A673 (cell line): Measurements from ENCODE around the gene IL36G. TPM values are rescaled to one million over a fixed set of nuclear protein-coding genes. Genes with fewer than 3 reads are reported as not detected.

Experiments
- BruUV-seq: library from RNA; stranded (reverse); fragments of 400-500 nt; replicated peaks from 2 replicates; lab custom pipeline; 2021; lab: Mats Ljungman, UMichigan
- CTCF ChIA-PET: fragments of 300-600 bp; sonication (Branson Sonifier 250); formaldehyde crosslinking; loops from one replicate; lab custom pipeline; 2022; ENCODE audit warnings: antibody characterized with exemption; lab: Charles Lee
- POLR2A ChIA-PET: fragments of 300-600 bp; sonication (Branson Sonifier 250); formaldehyde crosslinking; loops from one replicate; lab custom pipeline; 2022; ENCODE audit warnings: antibody characterized with exemption; ENCODE audit not compliant: low non-redundant PET; lab: Charles Lee
- DNase-seq: peaks from one replicate; pipeline ENCODE4 v3.0.0-alpha.2; 2015; ENCODE audit warnings: low spot score
- H3K27ac ChIP-seq: fragments of 200-600 bp; sonication (generic); 2 replicates; pipeline ENCODE4 v1.5.1; 2016; ENCODE audit warnings: mixed run types, low read depth, mild to moderate bottlenecking, mixed read lengths, antibody characterized with exemption, low read length; ENCODE audit not compliant: poor library complexity, severe bottlenecking
- H3K27me3 ChIP-seq: fragments of 200-600 bp; sonication (generic); replicated peaks from 2 replicates; pipeline ENCODE4 v1.6.1; 2017; ENCODE audit warnings: mixed run types, low read depth, mild to moderate bottlenecking, mixed read lengths, antibody characterized with exemption, low read length; ENCODE audit not compliant: insufficient read depth, poor library complexity
- H3K36me3 ChIP-seq: fragments of 200-600 bp; sonication (generic); 2 replicates; pipeline ENCODE4 v1.6.1; 2016; ENCODE audit warnings: mixed run types, mild to moderate bottlenecking, mixed read lengths, antibody characterized with exemption, low read length; ENCODE audit not compliant: insufficient read depth, poor library complexity, severe bottlenecking
- H3K4me1 ChIP-seq: fragments of 200-600 bp; sonication (generic); 2 replicates; pipeline ENCODE4 v1.6.1; 2017; ENCODE audit warnings: mixed run types, mild to moderate bottlenecking, mixed read lengths, antibody characterized with exemption, low read length; ENCODE audit not compliant: insufficient read depth, poor library complexity, severe bottlenecking
- H3K4me3 ChIP-seq: fragments of 200-600 bp; sonication (generic); 2 replicates; pipeline ENCODE4 v1.5.1; 2016; ENCODE audit warnings: low read depth, mixed run types, mild to moderate bottlenecking, mixed read lengths, low read length; ENCODE audit not compliant: poor library complexity, severe bottlenecking
- H3K9me3 ChIP-seq: fragments of 200-600 bp; sonication (generic); 2 replicates; pipeline ENCODE4 v1.6.1; 2016; ENCODE audit warnings: mixed run types, low read depth, mild to moderate bottlenecking, mixed read lengths, antibody characterized with exemption, low read length; ENCODE audit not compliant: poor library complexity, severe bottlenecking
- EZH2 ChIP-seq: fragments of 200-600 bp; sonication (generic); IDR thresholded peaks from 2 replicates; pipeline ENCODE4 v1.6.1; 2017; ENCODE audit warnings: borderline replicate concordance, low read depth, mild to moderate bottlenecking, mixed read lengths, antibody characterized with exemption, low read length; ENCODE audit not compliant: poor library complexity, severe bottlenecking
- intact Hi-C: fragments of 100-400 bp; cut with micrococcal nuclease; formaldehyde crosslinking; loops from one replicate; pipeline ENCODE4 v1.10.0; 2022; ENCODE audit not compliant: unreplicated experiment
- total RNA-seq: library from RNA; stranded (reverse); gene quantifications from 2 replicates; pipeline ENCODE4 v1.2.3, GENCODE V29; 2021
- TF ChIP-seq, protein P1 (sequence below): fragments of 300-800, 200-600 bp; sonication (generic); conservative IDR thresholded peaks from 2 replicates; pipeline ENCODE4 v1.5.1; 2017; ENCODE audit warnings: low read depth, mild to moderate bottlenecking, antibody characterized with exemption, low read length, moderate library complexity, mixed read lengths

Gene IL36G
- total RNA-seq, 1 experiment from 2014 or later, result not detected

- TF ChIP-seq, protein P1, sequence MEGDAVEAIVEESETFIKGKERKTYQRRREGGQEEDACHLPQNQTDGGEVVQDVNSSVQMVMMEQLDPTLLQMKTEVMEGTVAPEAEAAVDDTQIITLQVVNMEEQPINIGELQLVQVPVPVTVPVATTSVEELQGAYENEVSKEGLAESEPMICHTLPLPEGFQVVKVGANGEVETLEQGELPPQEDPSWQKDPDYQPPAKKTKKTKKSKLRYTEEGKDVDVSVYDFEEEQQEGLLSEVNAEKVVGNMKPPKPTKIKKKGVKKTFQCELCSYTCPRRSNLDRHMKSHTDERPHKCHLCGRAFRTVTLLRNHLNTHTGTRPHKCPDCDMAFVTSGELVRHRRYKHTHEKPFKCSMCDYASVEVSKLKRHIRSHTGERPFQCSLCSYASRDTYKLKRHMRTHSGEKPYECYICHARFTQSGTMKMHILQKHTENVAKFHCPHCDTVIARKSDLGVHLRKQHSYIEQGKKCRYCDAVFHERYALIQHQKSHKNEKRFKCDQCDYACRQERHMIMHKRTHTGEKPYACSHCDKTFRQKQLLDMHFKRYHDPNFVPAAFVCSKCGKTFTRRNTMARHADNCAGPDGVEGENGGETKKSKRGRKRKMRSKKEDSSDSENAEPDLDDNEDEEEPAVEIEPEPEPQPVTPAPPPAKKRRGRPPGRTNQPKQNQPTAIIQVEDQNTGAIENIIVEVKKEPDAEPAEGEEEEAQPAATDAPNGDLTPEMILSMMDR, result no peak
- no peak for TF ChIP-seq EZH2
- H3K27me3 ChIP-seq, result peaks cover 25% of the 10 kb centered on the region
- POLR2A ChIA-PET, result no interaction called here
- H3K27ac ChIP-seq, result no peak overlapping the region
- no peaks in the 10 kb centered on the region for H3K4me1 ChIP-seq
- no TSS peak for BruUV-seq
- DNase-seq, result no peak
- intact Hi-C loops, result no loop called here
- H3K36me3 ChIP-seq, result no peaks in the 10 kb centered on the region
- H3K9me3 ChIP-seq, result no peaks in the 10 kb centered on the region
- CTCF ChIA-PET, result no interaction called here
- H3K4me3 ChIP-seq, result no peak overlapping the region
Measured at GRCh38 chr2:113014067-113014466, 36.3 kb downstream of the IL36G start.

- no peaks in the 10 kb centered on the region for H3K4me1 ChIP-seq
- H3K27ac ChIP-seq, result no peak overlapping the region
- H3K27me3 ChIP-seq, result peaks cover 25% of the 10 kb centered on the region
- no peak overlapping the region for H3K4me3 ChIP-seq
- DNase-seq, result no peak
- intact Hi-C loops, result no loop called here
- no TSS peak for BruUV-seq
- TF ChIP-seq, protein P1, result no peak
- no peak for TF ChIP-seq EZH2
- CTCF ChIA-PET, result no interaction called here
- H3K9me3 ChIP-seq, result no peaks in the 10 kb centered on the region
- H3K36me3 ChIP-seq, result no peaks in the 10 kb centered on the region
- POLR2A ChIA-PET, result no interaction called here
Measured at GRCh38 chr2:113015042-113015441, 37.2 kb downstream of the IL36G start.

DNA sequence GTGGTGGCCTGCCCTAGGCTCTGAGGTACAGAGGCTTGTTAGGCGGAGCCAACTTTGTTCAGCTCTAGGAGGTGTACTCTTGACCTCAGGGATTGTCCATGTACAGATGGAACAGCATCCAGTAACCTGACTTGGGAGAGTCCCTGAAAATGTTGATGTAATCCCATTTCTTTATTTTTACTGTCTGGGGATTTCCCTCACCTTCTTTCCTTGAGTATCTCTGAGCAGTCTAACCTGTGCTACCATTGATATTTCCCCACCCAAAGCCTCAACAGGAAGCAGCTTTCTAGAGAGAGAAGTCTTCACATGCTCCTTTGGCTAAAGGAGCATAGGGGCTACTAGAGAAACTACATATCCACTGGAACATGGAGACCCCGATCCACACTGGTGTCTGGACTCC is 37.8 kb downstream of the IL36G start:
- BruUV-seq, result no TSS peak
- peaks cover 25% of the 10 kb centered on the region for H3K27me3 ChIP-seq

More for the DNA sequence above, 37.8 kb downstream of the IL36G start:
- H3K27ac ChIP-seq, result no peak overlapping the region
- H3K4me1 ChIP-seq, result no peaks in the 10 kb centered on the region
- no peaks in the 10 kb centered on the region for H3K36me3 ChIP-seq
- intact Hi-C loops, result no loop called here
- DNase-seq, result no peak
- CTCF ChIA-PET, result no interaction called here
- H3K4me3 ChIP-seq, result no peak overlapping the region
- no peak for TF ChIP-seq EZH2
- TF ChIP-seq, protein P1, result no peak
- POLR2A ChIA-PET, result no interaction called here
- no peaks in the 10 kb centered on the region for H3K9me3 ChIP-seq
